HEK293T (cell line): Measurements from ENCODE around the gene SLC25A13.

Experiments used
- CTCF ChIA-PET: fragments of 350-600 bp; formaldehyde crosslinking; extraction: SDS; loops from one replicate; lab custom pipeline; 2021; ENCODE audit warnings: antibody characterized with exemption, inconsistent platforms; lab: Yijun Ruan, JAX
- POLR2A ChIA-PET: fragments of 350-600 bp; formaldehyde crosslinking; extraction: SDS; loops from one replicate; lab custom pipeline; 2020; ENCODE audit warnings: antibody characterized with exemption, inconsistent platforms; lab: Yijun Ruan, JAX
- DNase-seq: peaks from one replicate; pipeline ENCODE4 v3.0.0; 2012; ENCODE audit warnings: mixed read lengths; ENCODE audit errors: extremely low spot score
- ARNT ChIP-seq: fragments of 450-650 bp; IDR thresholded peaks from 2 replicates; pipeline ENCODE4 v1.6.1; 2017; ENCODE audit warnings: mild to moderate bottlenecking
- BHLHE40 ChIP-seq: fragments of 450-650 bp; IDR thresholded peaks from 2 replicates; pipeline ENCODE4 v1.6.1; 2016; ENCODE audit warnings: mild to moderate bottlenecking, moderate library complexity, borderline replicate concordance
- CTBP1 ChIP-seq: fragments of 450-650 bp; IDR thresholded peaks from 2 replicates; pipeline ENCODE4 v1.6.1; 2016; ENCODE audit warnings: borderline replicate concordance
- ELF4 ChIP-seq: fragments of 450-650 bp; IDR thresholded peaks from 2 replicates; pipeline ENCODE4 v1.6.1; 2017; ENCODE audit warnings: antibody characterized with exemption
- FOXA1 ChIP-seq: fragments of 450-650 bp; IDR thresholded peaks from 2 replicates; pipeline ENCODE4 v1.6.1; 2016; ENCODE audit warnings: mild to moderate bottlenecking
- FOXK2 ChIP-seq: fragments of 450-650 bp; IDR thresholded peaks from 2 replicates; pipeline ENCODE4 v1.6.1; 2016; ENCODE audit warnings: mild to moderate bottlenecking
- FOXM1 ChIP-seq: fragments of 450-650 bp; IDR thresholded peaks from 2 replicates; pipeline ENCODE4 v1.6.1; 2017; ENCODE audit warnings: mild to moderate bottlenecking, borderline replicate concordance
- HDGF ChIP-seq: fragments of 450-650 bp; IDR thresholded peaks from 2 replicates; pipeline ENCODE4 v1.6.1; 2017; ENCODE audit warnings: antibody characterized with exemption, borderline replicate concordance
- L3MBTL2 ChIP-seq: fragments of 450-650 bp; conservative IDR thresholded peaks from 2 replicates; pipeline ENCODE4 v1.6.1; 2016; ENCODE audit warnings: mild to moderate bottlenecking
- LEF1 ChIP-seq: fragments of 450-650 bp; IDR thresholded peaks from 2 replicates; pipeline ENCODE4 v1.6.1; 2017; ENCODE audit warnings: mild to moderate bottlenecking, borderline replicate concordance
- NFRKB ChIP-seq: fragments of 450-650 bp; IDR thresholded peaks from 2 replicates; pipeline ENCODE4 v1.6.1; 2016; ENCODE audit warnings: mild to moderate bottlenecking, moderate library complexity
- PKNOX1 ChIP-seq: fragments of 450-650 bp; IDR thresholded peaks from 2 replicates; pipeline ENCODE4 v1.6.1; 2016
- SP1 ChIP-seq: fragments of 450-650 bp; IDR thresholded peaks from 2 replicates; pipeline ENCODE4 v1.6.1; 2017
- SUZ12 ChIP-seq: fragments of 450-650 bp; IDR thresholded peaks from 2 replicates; pipeline ENCODE4 v1.6.1; 2016; ENCODE audit warnings: mild to moderate bottlenecking
- TARDBP ChIP-seq: fragments of 450-650 bp; IDR thresholded peaks from 2 replicates; pipeline ENCODE4 v1.6.1; 2016
- ZNF384 ChIP-seq: fragments of 450-650 bp; IDR thresholded peaks from 2 replicates; pipeline ENCODE4 v1.6.1; 2016

Gene SLC25A13

GRCh38 chr7:96248405-96248804 is 73.5 kb downstream of the SLC25A13 start:
- TF ChIP-seq FOXA1 (no peak), ARNT (no peak), HDGF (no peak), PKNOX1 (no peak), CTBP1 (no peak), ZNF384 (no peak), FOXK2 (no peak), SP1 (no peak), TARDBP (no peak), L3MBTL2 (no peak), LEF1 (no peak), FOXM1 (no peak)
- POLR2A ChIA-PET: no interaction called here
- CTCF ChIA-PET: no interaction called here
- DNase-seq: no peak

- ChIA-PET CTCF (no interaction called here), POLR2A (no interaction called here)
- no peak for TF ChIP-seq LEF1
- TF ChIP-seq BHLHE40: no peak
- TF ChIP-seq FOXM1: no peak
- TF ChIP-seq NFRKB: no peak
- TF ChIP-seq ZNF384: no peak
- no peak for TF ChIP-seq L3MBTL2
- TF ChIP-seq FOXK2: no peak
- no peak for TF ChIP-seq SP1
- no peak for TF ChIP-seq FOXA1
- no peak for TF ChIP-seq ELF4
- TF ChIP-seq HDGF: no peak
- TF ChIP-seq PKNOX1: no peak
- no peak for TF ChIP-seq ARNT
- TF ChIP-seq CTBP1: no peak
- TF ChIP-seq SUZ12: no peak
- DNase-seq: no peak
Measured at GRCh38 chr7:96246919-96247318, 75.0 kb downstream of the SLC25A13 start.

DNA sequence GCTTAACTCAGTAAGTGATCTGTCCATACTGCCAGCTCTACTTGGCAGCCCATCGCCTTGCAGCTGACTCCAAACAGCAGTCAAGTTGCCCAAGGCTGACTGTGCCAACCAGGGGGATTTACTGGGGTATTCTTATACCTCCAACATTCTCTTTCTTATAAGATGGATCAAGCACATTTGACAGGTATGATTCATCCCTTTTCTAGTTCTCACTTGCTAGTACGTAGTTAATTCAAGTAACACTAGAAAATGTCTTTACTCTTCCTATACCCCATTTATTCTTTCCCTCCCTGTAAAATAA is 77.0 kb downstream of the SLC25A13 start:
- ChIA-PET CTCF (no interaction called here), POLR2A (no interaction called here)
- no peak for TF ChIP-seq ELF4
- TF ChIP-seq ZNF384: no peak
- TF ChIP-seq HDGF: no peak
- TF ChIP-seq CTBP1: no peak
- no peak for TF ChIP-seq FOXK2
- no peak for TF ChIP-seq ARNT
- no peak for TF ChIP-seq SUZ12
- no peak for TF ChIP-seq LEF1
- no peak for TF ChIP-seq FOXA1
- no peak for TF ChIP-seq L3MBTL2
- no peak for TF ChIP-seq PKNOX1
- TF ChIP-seq FOXM1: no peak
- no peak for TF ChIP-seq TARDBP
- no peak for DNase-seq

GRCh38 chr7:96244244-96244991 is 77.5 kb downstream of the SLC25A13 start:
- CTCF ChIA-PET: no interaction called here
- TF ChIP-seq TARDBP (no peak), CTBP1 (no peak), FOXA1 (no peak)
- POLR2A ChIA-PET: no interaction called here
- no peak for DNase-seq

DNA sequence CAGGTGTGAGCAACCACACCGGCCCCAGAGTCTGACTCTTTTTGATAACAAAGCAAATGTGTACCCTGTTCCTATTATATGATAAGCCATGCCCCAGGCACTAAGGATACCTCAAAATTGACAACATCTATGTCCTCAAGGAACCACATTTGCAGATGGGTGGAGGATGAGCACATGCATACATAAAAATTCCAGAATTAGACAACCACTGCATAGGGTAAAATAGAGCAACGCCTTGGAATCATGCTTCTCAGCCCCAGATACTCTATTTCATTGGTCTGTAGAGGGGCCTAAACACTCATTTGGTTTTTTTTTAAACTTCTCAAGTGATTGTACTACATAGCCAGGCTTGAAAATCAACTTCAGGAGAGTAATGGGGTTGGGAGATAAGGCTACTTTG is 78.7 kb downstream of the SLC25A13 start:
- DNase-seq: no peak
- POLR2A ChIA-PET: no interaction called here
- CTCF ChIA-PET: no interaction called here
- TF ChIP-seq ARNT: no peak
- no peak for TF ChIP-seq TARDBP
- no peak for TF ChIP-seq FOXM1
- no peak for TF ChIP-seq FOXK2
- no peak for TF ChIP-seq SP1
- TF ChIP-seq LEF1: no peak
- TF ChIP-seq L3MBTL2: no peak
- TF ChIP-seq BHLHE40: no peak
- no peak for TF ChIP-seq HDGF
- no peak for TF ChIP-seq SUZ12
- TF ChIP-seq CTBP1: no peak
- no peak for TF ChIP-seq PKNOX1

- DNase-seq: no peak
- ChIA-PET POLR2A (no interaction called here), CTCF (no interaction called here)
- TF ChIP-seq FOXA1: no peak
- TF ChIP-seq HDGF: no peak
- TF ChIP-seq ARNT: no peak
- no peak for TF ChIP-seq SUZ12
- TF ChIP-seq ZNF384: no peak
- no peak for TF ChIP-seq FOXK2
- TF ChIP-seq FOXM1: no peak
- no peak for TF ChIP-seq ELF4
- TF ChIP-seq TARDBP: no peak
Measured at GRCh38 chr7:96241855-96242254, 80.0 kb downstream of the SLC25A13 start.
